Transverse colon (tissue), 4 donors: ENCODE measurements around the gene TAF3.

ENCODE experiments used
- EP300 ChIP-seq: sonication (generic); formaldehyde crosslinking; IDR thresholded peaks from one replicate; pipeline ENCODE4 v1.6.1; 2017; ENCODE audit warnings: antibody characterized with exemption, low read depth
- POLR2A ChIP-seq: fragments of 450-650 bp; IDR thresholded peaks from one replicate; pipeline ENCODE4 v1.6.1; 2016; ENCODE audit warnings: antibody characterized with exemption, mild to moderate bottlenecking, moderate library complexity
- POLR2AphosphoS5 ChIP-seq, 3 donors: sonication (generic); formaldehyde crosslinking; IDR thresholded peaks; one replicate each; pipeline ENCODE4 v1.6.1; 2016; ENCODE audit warnings: antibody characterized with exemption in 3 of 3
- TF ChIP-seq, protein P1 (sequence below), 5 experiments: fragments of 200-600 bp in 3 of 5; fragments of 450-650 bp in 2 of 5; sonication (generic) in 3 of 5; IDR thresholded peaks; 1 replicate in 2 of 5; 2 replicates in 3 of 5; pipeline ENCODE4 v1.5.1; 2016 to 2017; ENCODE audit warnings: antibody characterized with exemption in 5 of 5, inconsistent platforms in 3 of 5, mild to moderate bottlenecking in 2 of 5, moderate library complexity in 1 of 5

DNA sequence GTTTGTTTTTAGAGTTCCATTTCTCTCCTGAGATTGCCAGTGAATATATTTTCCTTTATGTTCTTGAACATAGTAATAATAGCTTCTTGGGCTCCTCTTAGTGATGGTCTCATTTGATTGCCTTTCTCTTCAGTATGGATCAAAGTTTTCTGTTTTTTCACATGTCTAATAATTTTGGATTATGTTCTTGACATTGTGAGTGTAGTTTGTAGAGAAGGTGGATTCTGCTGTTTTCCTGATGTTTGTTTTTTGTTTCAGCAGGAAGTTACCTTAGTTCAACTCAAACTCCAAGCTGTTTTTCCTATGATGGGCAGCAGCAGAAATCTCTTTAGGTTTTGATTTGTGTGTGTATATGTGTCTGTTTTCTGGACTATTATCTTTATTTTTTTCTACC, 43.8 kb downstream of the TAF3 start:
- TF ChIP-seq, protein P1, sequence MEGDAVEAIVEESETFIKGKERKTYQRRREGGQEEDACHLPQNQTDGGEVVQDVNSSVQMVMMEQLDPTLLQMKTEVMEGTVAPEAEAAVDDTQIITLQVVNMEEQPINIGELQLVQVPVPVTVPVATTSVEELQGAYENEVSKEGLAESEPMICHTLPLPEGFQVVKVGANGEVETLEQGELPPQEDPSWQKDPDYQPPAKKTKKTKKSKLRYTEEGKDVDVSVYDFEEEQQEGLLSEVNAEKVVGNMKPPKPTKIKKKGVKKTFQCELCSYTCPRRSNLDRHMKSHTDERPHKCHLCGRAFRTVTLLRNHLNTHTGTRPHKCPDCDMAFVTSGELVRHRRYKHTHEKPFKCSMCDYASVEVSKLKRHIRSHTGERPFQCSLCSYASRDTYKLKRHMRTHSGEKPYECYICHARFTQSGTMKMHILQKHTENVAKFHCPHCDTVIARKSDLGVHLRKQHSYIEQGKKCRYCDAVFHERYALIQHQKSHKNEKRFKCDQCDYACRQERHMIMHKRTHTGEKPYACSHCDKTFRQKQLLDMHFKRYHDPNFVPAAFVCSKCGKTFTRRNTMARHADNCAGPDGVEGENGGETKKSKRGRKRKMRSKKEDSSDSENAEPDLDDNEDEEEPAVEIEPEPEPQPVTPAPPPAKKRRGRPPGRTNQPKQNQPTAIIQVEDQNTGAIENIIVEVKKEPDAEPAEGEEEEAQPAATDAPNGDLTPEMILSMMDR (IDR thresholded peaks at IDR 0.05) = no peak
- TF ChIP-seq POLR2A = no peak
- no peak for TF ChIP-seq EP300
- TF ChIP-seq POLR2AphosphoS5 (IDR thresholded peaks at IDR 0.05) = no peak
